Measurements from ENCODE around the gene MTARC1. TPM values are rescaled to one million over a fixed set of nuclear protein-coding genes. Genes with fewer than 3 reads are reported as not detected.

MTARC1 gene
- total RNA-seq, 8 experiments from 2014 or later: 0.10 to 21.3 (median 5.8) TPM

GRCh38 chr1:220828950-220829586 lies 42.4 kb downstream of the MTARC1 start:
- ATAC-seq (replicated peaks in 6 of 8): no peak
- H3K4me3 ChIP-seq: no peak overlapping the region
- in situ Hi-C loops (cut with MboI; ENCODE audit: low pct_unique_long_range_greater_than_20kb in 2 of 9, low sequenced_read_pairs in 9 of 9, unreplicated experiment in 9 of 9): no loop called here
- WGBS, 10 experiments: 65 to 100% (median 80%) methylated on average over 1 to 4 of the region's 4 CpGs; no CpG with 5 or more reads in 2 of the 10 experiments
- no peak overlapping the region for H3K27ac ChIP-seq
- no peaks in the 10 kb centered on the region for H3K4me1 ChIP-seq (replicated peaks in 1 of 2)

GRCh38 chr1:220833436-220833835 lies 46.7 kb downstream of the MTARC1 start:
- in situ Hi-C loops (cut with MboI; ENCODE audit: low pct_unique_long_range_greater_than_20kb in 2 of 9, low sequenced_read_pairs in 9 of 9, unreplicated experiment in 9 of 9): no loop called here
- no peak for ATAC-seq (replicated peaks in 6 of 8)
- Histone ChIP-seq H3K27ac (no peak overlapping the region), H3K4me1 (replicated peaks in 1 of 2) (no peaks in the 10 kb centered on the region), H3K4me3 (no peak overlapping the region)
- WGBS, 10 experiments: 0 to 97% (median 91%) methylated on average over 2 of the region's 2 CpGs; no CpG with 5 or more reads in 5 of the 10 experiments

- whole genome bisulfite sequencing, 10 experiments: 0 to 94% (median 81%) methylated on average over 1 to 4 of the region's 4 CpGs; no CpG with 5 or more reads in 1 of the 10 experiments
Measured at GRCh38 chr1:220834155-220834870, 47.6 kb downstream of the MTARC1 start.

More at GRCh38 chr1:220834155-220834870, 47.6 kb downstream of the MTARC1 start:
- H3K27ac ChIP-seq: no peak overlapping the region
- in situ Hi-C loops (cut with MboI; ENCODE audit: low pct_unique_long_range_greater_than_20kb in 2 of 9, low sequenced_read_pairs in 9 of 9, unreplicated experiment in 9 of 9): no loop called here
- H3K4me1 ChIP-seq (replicated peaks in 1 of 2): peaks cover 0 to 6% of the 10 kb centered on the region in 2 donors
- H3K4me3 ChIP-seq: no peak overlapping the region
- ATAC-seq (replicated peaks in 6 of 8): no peak

Other genes with a start within 250 kb of the MTARC1 start
- gene C1orf115, start 96.5 kb upstream of the MTARC1 start, total RNA-seq: 1 to 10 TPM in 6 of 8 experiments, under 1 TPM in 2; 0.46 to 8.6 (median 1.8) TPM
- gene MTARC2, start 38.6 kb upstream of the MTARC1 start, total RNA-seq: 1 to 10 TPM in 6 of 8 experiments, not detected in 2; 1.9 to 9.3 (median 2.8) TPM
- gene HLX, start 92.5 kb downstream of the MTARC1 start, total RNA-seq: 1 to 10 TPM in 2 of 8 experiments, under 1 TPM in 6; 0.22 to 1.1 (median 0.41) TPM

Data from motor neuron (in vitro differentiated cells).